ENCODE results near the gene FAM174B.

Gene FAM174B

GRCh38 chr15:92600856-92601255, 54.7 kb downstream of the FAM174B start:
- no peak overlapping the region for H3K27ac Mint-ChIP-seq
- H3K36me3 Mint-ChIP-seq (ENCODE audit: low read depth) = no peaks in the 10 kb centered on the region
- no peak overlapping the region for H3K4me3 Mint-ChIP-seq
- H3K27me3 Mint-ChIP-seq (ENCODE audit: low read depth) = peaks cover 10% of the 10 kb centered on the region
- no peak for DNase-seq (ENCODE audit: low spot score)
- no peaks in the 10 kb centered on the region for H3K9me3 Mint-ChIP-seq
- H3K4me1 Mint-ChIP-seq (ENCODE audit: low read depth) = peaks cover 12% of the 10 kb centered on the region

GRCh38 chr15:92599394-92599970, 56.1 kb downstream of the FAM174B start:
- H3K4me1 Mint-ChIP-seq (ENCODE audit: low read depth) = peaks cover 12% of the 10 kb centered on the region
- no peak overlapping the region for H3K27ac Mint-ChIP-seq
- no peak overlapping the region for H3K4me3 Mint-ChIP-seq
- DNase-seq (ENCODE audit: low spot score) = no peak
- no peaks in the 10 kb centered on the region for H3K36me3 Mint-ChIP-seq (ENCODE audit: low read depth)
- peaks cover 15% of the 10 kb centered on the region for H3K27me3 Mint-ChIP-seq (ENCODE audit: low read depth)
- H3K9me3 Mint-ChIP-seq = no peaks in the 10 kb centered on the region

- H3K36me3 Mint-ChIP-seq (ENCODE audit: low read depth) = no peaks in the 10 kb centered on the region
- H3K9me3 Mint-ChIP-seq = no peaks in the 10 kb centered on the region
- no peak overlapping the region for H3K27ac Mint-ChIP-seq
- peaks cover 24% of the 10 kb centered on the region for H3K27me3 Mint-ChIP-seq (ENCODE audit: low read depth)
- no peak overlapping the region for H3K4me3 Mint-ChIP-seq
- no peak for DNase-seq (ENCODE audit: low spot score)
- peaks cover 12% of the 10 kb centered on the region for H3K4me1 Mint-ChIP-seq (ENCODE audit: low read depth)
Measured at GRCh38 chr15:92597548-92597947, 58.0 kb downstream of the FAM174B start.

GRCh38 chr15:92596623-92597022, 59.0 kb downstream of the FAM174B start:
- Mint-ChIP-seq H3K4me1 (ENCODE audit: low read depth) (peaks cover 12% of the 10 kb centered on the region), H3K4me3 (no peak overlapping the region), H3K27me3 (ENCODE audit: low read depth) (peaks cover 28% of the 10 kb centered on the region), H3K36me3 (ENCODE audit: low read depth) (no peaks in the 10 kb centered on the region), H3K27ac (no peak overlapping the region), H3K9me3 (no peaks in the 10 kb centered on the region)
- no peak for DNase-seq (ENCODE audit: low spot score)

GRCh38 chr15:92595506-92596381, 59.8 kb downstream of the FAM174B start:
- no peaks in the 10 kb centered on the region for H3K36me3 Mint-ChIP-seq (ENCODE audit: low read depth)
- no peak overlapping the region for H3K27ac Mint-ChIP-seq
- no peak overlapping the region for H3K4me3 Mint-ChIP-seq
- no peaks in the 10 kb centered on the region for H3K9me3 Mint-ChIP-seq
- peaks cover 28% of the 10 kb centered on the region for H3K27me3 Mint-ChIP-seq (ENCODE audit: low read depth)
- DNase-seq (ENCODE audit: low spot score) = no peak
- peaks cover 8% of the 10 kb centered on the region for H3K4me1 Mint-ChIP-seq (ENCODE audit: low read depth)

GRCh38 chr15:92591275-92591674, 64.3 kb downstream of the FAM174B start:
- Mint-ChIP-seq H3K4me3 (no peak overlapping the region), H3K9me3 (no peaks in the 10 kb centered on the region), H3K36me3 (ENCODE audit: low read depth) (no peaks in the 10 kb centered on the region), H3K27ac (no peak overlapping the region), H3K4me1 (ENCODE audit: low read depth) (no peaks in the 10 kb centered on the region), H3K27me3 (ENCODE audit: low read depth) (peaks cover 22% of the 10 kb centered on the region)
- DNase-seq (ENCODE audit: low spot score) = no peak

- no peak overlapping the region for H3K27ac Mint-ChIP-seq
Measured at GRCh38 chr15:92586966-92587365, 68.6 kb downstream of the FAM174B start.

GRCh38 chr15:92586383-92586942, 69.1 kb downstream of the FAM174B start:
- Mint-ChIP-seq H3K4me1 (ENCODE audit: low read depth) (no peaks in the 10 kb centered on the region), H3K9me3 (no peaks in the 10 kb centered on the region), H3K27ac (no peak overlapping the region), H3K4me3 (no peak overlapping the region), H3K36me3 (ENCODE audit: low read depth) (no peaks in the 10 kb centered on the region), H3K27me3 (ENCODE audit: low read depth) (no peaks in the 10 kb centered on the region)
- no peak for DNase-seq (ENCODE audit: low spot score)

More at GRCh38 chr15:92586966-92587365, 68.6 kb downstream of the FAM174B start:
- Mint-ChIP-seq H3K9me3 (no peaks in the 10 kb centered on the region), H3K27me3 (ENCODE audit: low read depth) (no peaks in the 10 kb centered on the region), H3K4me3 (no peak overlapping the region), H3K36me3 (ENCODE audit: low read depth) (no peaks in the 10 kb centered on the region), H3K4me1 (ENCODE audit: low read depth) (no peaks in the 10 kb centered on the region)
- no peak for DNase-seq (ENCODE audit: low spot score)

GRCh38 chr15:92584105-92584504, 71.5 kb downstream of the FAM174B start:
- Mint-ChIP-seq H3K27ac (no peak overlapping the region), H3K27me3 (ENCODE audit: low read depth) (no peaks in the 10 kb centered on the region)
- no peak for DNase-seq (ENCODE audit: low spot score)

GRCh38 chr15:92583096-92584034, 72.2 kb downstream of the FAM174B start:
- no peaks in the 10 kb centered on the region for H3K27me3 Mint-ChIP-seq (ENCODE audit: low read depth)
- H3K36me3 Mint-ChIP-seq (ENCODE audit: low read depth) = no peaks in the 10 kb centered on the region

More at GRCh38 chr15:92584105-92584504, 71.5 kb downstream of the FAM174B start:
- H3K36me3 Mint-ChIP-seq (ENCODE audit: low read depth) = no peaks in the 10 kb centered on the region
- H3K9me3 Mint-ChIP-seq = no peaks in the 10 kb centered on the region
- H3K4me1 Mint-ChIP-seq (ENCODE audit: low read depth) = no peaks in the 10 kb centered on the region
- no peak overlapping the region for H3K4me3 Mint-ChIP-seq

GRCh38 chr15:92582206-92582605, 73.4 kb downstream of the FAM174B start:
- Mint-ChIP-seq H3K9me3 (no peaks in the 10 kb centered on the region), H3K27ac (no peak overlapping the region), H3K4me1 (ENCODE audit: low read depth) (no peaks in the 10 kb centered on the region), H3K4me3 (no peak overlapping the region), H3K36me3 (ENCODE audit: low read depth) (no peaks in the 10 kb centered on the region), H3K27me3 (ENCODE audit: low read depth) (no peaks in the 10 kb centered on the region)
- DNase-seq (ENCODE audit: low spot score) = no peak

More at GRCh38 chr15:92583096-92584034, 72.2 kb downstream of the FAM174B start:
- H3K4me3 Mint-ChIP-seq = no peak overlapping the region
- no peak for DNase-seq (ENCODE audit: low spot score)
- no peaks in the 10 kb centered on the region for H3K9me3 Mint-ChIP-seq
- H3K27ac Mint-ChIP-seq = no peak overlapping the region
- no peaks in the 10 kb centered on the region for H3K4me1 Mint-ChIP-seq (ENCODE audit: low read depth)

GRCh38 chr15:92580933-92581445, 74.6 kb downstream of the FAM174B start:
- Mint-ChIP-seq H3K27ac (no peak overlapping the region), H3K36me3 (ENCODE audit: low read depth) (no peaks in the 10 kb centered on the region), H3K4me3 (no peak overlapping the region), H3K4me1 (ENCODE audit: low read depth) (no peaks in the 10 kb centered on the region), H3K27me3 (ENCODE audit: low read depth) (no peaks in the 10 kb centered on the region), H3K9me3 (no peaks in the 10 kb centered on the region)
- no peak for DNase-seq (ENCODE audit: low spot score)

- Mint-ChIP-seq H3K4me3 (no peak overlapping the region), H3K36me3 (ENCODE audit: low read depth) (no peaks in the 10 kb centered on the region), H3K4me1 (ENCODE audit: low read depth) (no peaks in the 10 kb centered on the region), H3K27ac (no peak overlapping the region), H3K27me3 (ENCODE audit: low read depth) (no peaks in the 10 kb centered on the region), H3K9me3 (no peaks in the 10 kb centered on the region)
- no peak for DNase-seq (ENCODE audit: low spot score)
Measured at GRCh38 chr15:92580521-92580920, 75.1 kb downstream of the FAM174B start.

Measured in T-helper 2 cell treated with Interferon-gamma antibody and Interleukin-4, amounts not matched to agents 5 μg/mL and 100 μg/mL, for 36 hours (primary cell).